SK-N-SH treated with all-trans-retinoic acid at 6 μM for 48 hours (cell line): Measurements from ENCODE around the gene OSGEPL1.

Experiments used
- ESRRG ChIP-seq: fragments of 250-450 bp; sonication (Bioruptor Pico); IDR thresholded peaks from 2 replicates; pipeline ENCODE4 v1.6.1; 2021; ENCODE audit warnings: mild to moderate bottlenecking
- RARB ChIP-seq: fragments of 250-450 bp; sonication (Bioruptor Pico); IDR thresholded peaks from 2 replicates; pipeline ENCODE4 v1.8.0; 2021; ENCODE audit warnings: mild to moderate bottlenecking, moderate library complexity
- TCF4 ChIP-seq: fragments of 250-450 bp; sonication (Bioruptor Pico); IDR thresholded peaks from 2 replicates; pipeline ENCODE4 v1.8.0; 2021; ENCODE audit warnings: mild to moderate bottlenecking, moderate library complexity, borderline replicate concordance
- ZFP3 ChIP-seq: fragments of 250-450 bp; sonication (Bioruptor Pico); IDR thresholded peaks from 2 replicates; pipeline ENCODE4 v1.5.0; 2020; ENCODE audit warnings: mild to moderate bottlenecking, moderate library complexity
- ZFP30 ChIP-seq: fragments of 450-650 bp; formaldehyde crosslinking; IDR thresholded peaks from 2 replicates; pipeline ENCODE4 v1.5.0; 2022; ENCODE audit warnings: mild to moderate bottlenecking, moderate library complexity
- ZNF565 ChIP-seq: fragments of 450-650 bp; formaldehyde crosslinking; conservative IDR thresholded peaks from 2 replicates; pipeline ENCODE4 v1.5.0; 2020; ENCODE audit warnings: low read depth, mild to moderate bottlenecking, moderate library complexity
- TF ChIP-seq, protein P1 (sequence below): fragments of 250-450 bp; sonication (Bioruptor Pico); IDR thresholded peaks from 2 replicates; pipeline ENCODE4 v1.5.1; 2020; ENCODE audit warnings: low read depth, mild to moderate bottlenecking, moderate library complexity
- TF ChIP-seq, protein P2 (sequence below): fragments of 250-450 bp; sonication (Bioruptor Pico); IDR thresholded peaks from 2 replicates; pipeline ENCODE4 v1.8.0; 2021; ENCODE audit warnings: low read depth, mild to moderate bottlenecking, moderate library complexity, borderline replicate concordance
- TF ChIP-seq, protein P3 (sequence below): fragments of 250-450 bp; sonication (Bioruptor Pico); IDR thresholded peaks from 2 replicates; pipeline ENCODE4 v1.8.0; 2020; ENCODE audit warnings: mild to moderate bottlenecking, moderate library complexity, borderline replicate concordance

DNA sequence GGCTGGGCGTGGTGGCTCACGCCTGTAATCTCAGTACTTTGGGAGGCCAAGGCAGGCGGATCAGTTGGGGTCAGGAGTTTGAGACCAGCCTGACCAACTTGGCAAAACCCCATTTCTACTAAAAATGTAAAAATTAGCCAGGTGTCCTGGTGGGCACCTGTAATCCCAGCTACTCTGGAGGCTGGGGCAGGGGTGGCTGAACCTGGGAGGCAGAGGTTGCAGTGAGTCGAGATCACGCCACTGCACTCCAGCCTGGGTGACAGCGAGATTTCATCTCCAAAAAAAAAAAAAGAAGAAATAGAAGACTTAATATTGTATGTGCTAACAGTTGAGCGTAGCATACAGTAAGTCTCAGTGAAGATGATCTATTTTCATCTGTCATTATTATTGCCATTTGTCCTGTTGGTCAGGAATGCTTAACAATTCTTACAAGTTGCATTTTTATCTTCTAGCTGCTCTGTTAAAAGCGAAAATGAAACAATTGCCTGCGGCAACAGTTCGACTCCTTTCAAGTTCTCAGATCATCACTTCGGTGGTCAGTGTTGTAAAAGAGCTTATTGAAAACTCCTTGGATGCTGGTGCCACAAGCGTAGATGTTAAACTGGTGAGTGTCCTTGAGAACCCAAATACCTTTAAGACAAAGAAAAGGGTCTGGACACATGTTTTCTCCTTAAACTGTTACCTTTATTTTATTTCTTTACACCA lies 28.9 kb upstream of the OSGEPL1 start:
- TF ChIP-seq, protein P1, sequence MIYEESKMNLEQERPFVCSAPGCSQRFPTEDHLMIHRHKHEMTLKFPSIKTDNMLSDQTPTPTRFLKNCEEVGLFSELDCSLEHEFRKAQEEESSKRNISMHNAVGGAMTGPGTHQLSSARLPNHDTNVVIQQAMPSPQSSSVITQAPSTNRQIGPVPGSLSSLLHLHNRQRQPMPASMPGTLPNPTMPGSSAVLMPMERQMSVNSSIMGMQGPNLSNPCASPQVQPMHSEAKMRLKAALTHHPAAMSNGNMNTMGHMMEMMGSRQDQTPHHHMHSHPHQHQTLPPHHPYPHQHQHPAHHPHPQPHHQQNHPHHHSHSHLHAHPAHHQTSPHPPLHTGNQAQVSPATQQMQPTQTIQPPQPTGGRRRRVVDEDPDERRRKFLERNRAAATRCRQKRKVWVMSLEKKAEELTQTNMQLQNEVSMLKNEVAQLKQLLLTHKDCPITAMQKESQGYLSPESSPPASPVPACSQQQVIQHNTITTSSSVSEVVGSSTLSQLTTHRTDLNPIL (CRISPR knock-in tag) = no peak
- TF ChIP-seq, protein P2, sequence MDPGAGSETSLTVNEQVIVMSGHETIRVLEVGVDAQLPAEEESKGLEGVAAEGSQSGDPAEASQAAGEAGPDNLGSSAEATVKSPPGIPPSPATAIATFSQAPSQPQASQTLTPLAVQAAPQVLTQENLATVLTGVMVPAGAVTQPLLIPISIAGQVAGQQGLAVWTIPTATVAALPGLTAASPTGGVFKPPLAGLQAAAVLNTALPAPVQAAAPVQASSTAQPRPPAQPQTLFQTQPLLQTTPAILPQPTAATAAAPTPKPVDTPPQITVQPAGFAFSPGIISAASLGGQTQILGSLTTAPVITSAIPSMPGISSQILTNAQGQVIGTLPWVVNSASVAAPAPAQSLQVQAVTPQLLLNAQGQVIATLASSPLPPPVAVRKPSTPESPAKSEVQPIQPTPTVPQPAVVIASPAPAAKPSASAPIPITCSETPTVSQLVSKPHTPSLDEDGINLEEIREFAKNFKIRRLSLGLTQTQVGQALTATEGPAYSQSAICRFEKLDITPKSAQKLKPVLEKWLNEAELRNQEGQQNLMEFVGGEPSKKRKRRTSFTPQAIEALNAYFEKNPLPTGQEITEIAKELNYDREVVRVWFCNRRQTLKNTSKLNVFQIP = no peak
- TF ChIP-seq, protein P3, sequence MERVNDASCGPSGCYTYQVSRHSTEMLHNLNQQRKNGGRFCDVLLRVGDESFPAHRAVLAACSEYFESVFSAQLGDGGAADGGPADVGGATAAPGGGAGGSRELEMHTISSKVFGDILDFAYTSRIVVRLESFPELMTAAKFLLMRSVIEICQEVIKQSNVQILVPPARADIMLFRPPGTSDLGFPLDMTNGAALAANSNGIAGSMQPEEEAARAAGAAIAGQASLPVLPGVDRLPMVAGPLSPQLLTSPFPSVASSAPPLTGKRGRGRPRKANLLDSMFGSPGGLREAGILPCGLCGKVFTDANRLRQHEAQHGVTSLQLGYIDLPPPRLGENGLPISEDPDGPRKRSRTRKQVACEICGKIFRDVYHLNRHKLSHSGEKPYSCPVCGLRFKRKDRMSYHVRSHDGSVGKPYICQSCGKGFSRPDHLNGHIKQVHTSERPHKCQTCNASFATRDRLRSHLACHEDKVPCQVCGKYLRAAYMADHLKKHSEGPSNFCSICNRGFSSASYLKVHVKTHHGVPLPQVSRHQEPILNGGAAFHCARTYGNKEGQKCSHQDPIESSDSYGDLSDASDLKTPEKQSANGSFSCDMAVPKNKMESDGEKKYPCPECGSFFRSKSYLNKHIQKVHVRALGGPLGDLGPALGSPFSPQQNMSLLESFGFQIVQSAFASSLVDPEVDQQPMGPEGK (CRISPR knock-in tag) = no peak
- TF ChIP-seq TCF4 (CRISPR knock-in tag) (no peak), ZNF565 (CRISPR knock-in tag) (no peak), ZFP3 (CRISPR knock-in tag) (no peak), RARB (CRISPR knock-in tag) (no peak), ZFP30 (CRISPR knock-in tag) (no peak), ESRRG (no peak)
